ENCODE data around the gene SMIM28.
A peak's percentile ranks its signal among the peaks of the same experiment; 100 is the strongest.

The SMIM28 gene

GRCh38 chr6:138397128-138398122, 19.7 kb downstream of the SMIM28 start:
- no peaks in the 10 kb centered on the region for H3K36me3 ChIP-seq (ENCODE audit: insufficient read depth, low read length)
- H3K4me3 ChIP-seq: no peak overlapping the region
- no peak overlapping the region for H3K9ac ChIP-seq (ENCODE audit: insufficient read length)
- H3K27ac ChIP-seq: no peak overlapping the region
- TF ChIP-seq POLR2AphosphoS5 (IDR thresholded peaks at IDR 0.05; ENCODE audit: borderline replicate concordance, low read depth, low read length) (no peak), EZH2 (IDR thresholded peaks at IDR 0.05) (no peak), FOXP2 (optimal IDR thresholded peaks at IDR 0.05; ENCODE audit: control extremely low read depth, extremely low read length, insufficient read depth) (no peak)
- no peaks in the 10 kb centered on the region for H3K9me3 ChIP-seq (ENCODE audit: low read depth, low read length)
- DNase-seq (ENCODE audit: low read depth, low spot score): no peak

GRCh38 chr6:138400326-138400725, 22.6 kb downstream of the SMIM28 start:
- TF ChIP-seq POLR2AphosphoS5 (IDR thresholded peaks at IDR 0.05; ENCODE audit: borderline replicate concordance, low read depth, low read length) (no peak), EZH2 (IDR thresholded peaks at IDR 0.05) (no peak), FOXP2 (optimal IDR thresholded peaks at IDR 0.05; ENCODE audit: control extremely low read depth, extremely low read length, insufficient read depth) (no peak)
- Histone ChIP-seq H3K36me3 (ENCODE audit: insufficient read depth, low read length) (no peaks in the 10 kb centered on the region), H3K9ac (ENCODE audit: insufficient read length) (no peak overlapping the region), H3K4me3 (no peak overlapping the region), H3K9me3 (ENCODE audit: low read depth, low read length) (no peaks in the 10 kb centered on the region), H3K27ac (no peak overlapping the region)
- DNase-seq (ENCODE audit: low read depth, low spot score): no peak

- Histone ChIP-seq H3K27ac (no peak overlapping the region), H3K36me3 (ENCODE audit: insufficient read depth, low read length) (peaks cover 2% of the 10 kb centered on the region; the same call in 1 of the 2 replicates), H3K9ac (ENCODE audit: insufficient read length) (no peak overlapping the region), H3K9me3 (ENCODE audit: low read depth, low read length) (no peaks in the 10 kb centered on the region), H3K4me3 (no peak overlapping the region)
- no peak for TF ChIP-seq FOXP2 (optimal IDR thresholded peaks at IDR 0.05; ENCODE audit: control extremely low read depth, extremely low read length, insufficient read depth)
- no peak for TF ChIP-seq EZH2 (IDR thresholded peaks at IDR 0.05)
- TF ChIP-seq POLR2AphosphoS5 (IDR thresholded peaks at IDR 0.05; ENCODE audit: borderline replicate concordance, low read depth, low read length): no peak
- DNase-seq (ENCODE audit: low read depth, low spot score): no peak
Observed at GRCh38 chr6:138401960-138402837, 24.5 kb downstream of the SMIM28 start.

- no peak overlapping the region for H3K9ac ChIP-seq (ENCODE audit: insufficient read length)
- peak overlapping the region; percentile 97 for H3K4me3 ChIP-seq
- H3K27ac ChIP-seq: no peak overlapping the region
- DNase-seq (ENCODE audit: low read depth, low spot score): no peak
- H3K36me3 ChIP-seq (ENCODE audit: insufficient read depth, low read length): peaks cover 2% of the 10 kb centered on the region; the same call in 1 of the 2 replicates
- TF ChIP-seq EZH2 (IDR thresholded peaks at IDR 0.05): no peak
- no peak for TF ChIP-seq POLR2AphosphoS5 (IDR thresholded peaks at IDR 0.05; ENCODE audit: borderline replicate concordance, low read depth, low read length)
- no peak for TF ChIP-seq FOXP2 (optimal IDR thresholded peaks at IDR 0.05; ENCODE audit: control extremely low read depth, extremely low read length, insufficient read depth)
- H3K9me3 ChIP-seq (ENCODE audit: low read depth, low read length): no peaks in the 10 kb centered on the region
Observed at GRCh38 chr6:138402838-138403187, 25.1 kb downstream of the SMIM28 start.

GRCh38 chr6:138403324-138403800, 25.7 kb downstream of the SMIM28 start:
- Histone ChIP-seq H3K4me3 (peak overlapping the region; percentile 97), H3K27ac (no peak overlapping the region), H3K9ac (ENCODE audit: insufficient read length) (peak overlapping the region; percentile 79), H3K36me3 (ENCODE audit: insufficient read depth, low read length) (peaks cover 2% of the 10 kb centered on the region; the same call in 1 of the 2 replicates), H3K9me3 (ENCODE audit: low read depth, low read length) (no peaks in the 10 kb centered on the region)
- no peak for DNase-seq (ENCODE audit: low read depth, low spot score)
- TF ChIP-seq FOXP2 (optimal IDR thresholded peaks at IDR 0.05; ENCODE audit: control extremely low read depth, extremely low read length, insufficient read depth): no peak
- no peak for TF ChIP-seq EZH2 (IDR thresholded peaks at IDR 0.05)

- Histone ChIP-seq H3K9ac (ENCODE audit: insufficient read length) (peak within 1 kb of the TSS; percentile 79), H3K27ac (0 out of 2 replicates have a peak within 1 kb of the TSS, but pooled peaks have one; percentile 45), H3K4me3 (peak within 1 kb of the TSS; percentile 97), H3K36me3 (ENCODE audit: insufficient read depth, low read length) (peaks cover 2% of the 10 kb centered on the region; the same call in 1 of the 2 replicates), H3K9me3 (ENCODE audit: low read depth, low read length) (no peaks in the 10 kb centered on the region)
- no peak for DNase-seq (ENCODE audit: low read depth, low spot score)
- TF ChIP-seq POLR2AphosphoS5 (IDR thresholded peaks at IDR 0.05; ENCODE audit: borderline replicate concordance, low read depth, low read length) (peak; percentile 68), EZH2 (IDR thresholded peaks at IDR 0.05) (no peak)
Observed at GRCh38 chr6:138403801-138404665, 26.3 kb downstream of the SMIM28 start, which contains the start of gene HEBP2. Gene HEBP2 (plus strand): TSS chr6:138404223. CDS start chr6:138404496, 273 bp downstream.

GRCh38 chr6:138404666-138405337, 27.1 kb downstream of the SMIM28 start:
- no peak for DNase-seq (ENCODE audit: low read depth, low spot score)
- TF ChIP-seq FOXP2 (optimal IDR thresholded peaks at IDR 0.05; ENCODE audit: control extremely low read depth, extremely low read length, insufficient read depth) (no peak), POLR2AphosphoS5 (IDR thresholded peaks at IDR 0.05; ENCODE audit: borderline replicate concordance, low read depth, low read length) (no peak), EZH2 (IDR thresholded peaks at IDR 0.05) (no peak)
- H3K27ac ChIP-seq: 0 out of 2 replicates have a peak overlapping the region, but pooled peaks have one; percentile 45
- peaks cover 5% of the 10 kb centered on the region; the same call in 1 of the 2 replicates for H3K36me3 ChIP-seq (ENCODE audit: insufficient read depth, low read length)
- no peaks in the 10 kb centered on the region for H3K9me3 ChIP-seq (ENCODE audit: low read depth, low read length)
- peak overlapping the region; percentile 79 for H3K9ac ChIP-seq (ENCODE audit: insufficient read length)
- peak overlapping the region; percentile 97 for H3K4me3 ChIP-seq

Data from SK-N-MC (cell line).